NCI-H82 (cell line): ENCODE measurements around the gene SKA2.
A peak's percentile ranks its signal among the peaks of the same experiment; 100 is the strongest.
"Not testable (repeated sequence)": the region's sequence is repeated elsewhere in the genome, so short reads cannot be mapped to it uniquely, and the experiment has no call there.

ENCODE experiments used
- DNase-seq: peaks from one replicate; lab custom pipeline; 2025; lab: John Stamatoyannopoulos, UW

SKA2 gene

GRCh38 chr17:59154721-59155438 lies at the start of gene SKA2:
TSS of gene SKA2 (minus strand) at chr17:59155186. CDS start at chr17:59155163, 23 bp downstream.
- DNase-seq: peak; percentile 100

- no peak for DNase-seq
Observed at GRCh38 chr17:59202320-59202719, 47.3 kb upstream of the SKA2 start.

GRCh38 chr17:59199398-59199797 lies 44.4 kb upstream of the SKA2 start:
- no peak for DNase-seq

- no peak for DNase-seq
Observed at GRCh38 chr17:59193336-59193862, 38.4 kb upstream of the SKA2 start.

- no peak for DNase-seq
Observed at GRCh38 chr17:59190806-59191205, 35.8 kb upstream of the SKA2 start.

GRCh38 chr17:59186850-59187249 lies 31.9 kb upstream of the SKA2 start:
- DNase-seq: no peak

GRCh38 chr17:59185997-59186396 lies 31.0 kb upstream of the SKA2 start:
- DNase-seq: no peak

GRCh38 chr17:59181481-59181880 lies 26.5 kb upstream of the SKA2 start:
- no peak for DNase-seq

GRCh38 chr17:59180626-59181025 lies 25.6 kb upstream of the SKA2 start:
- DNase-seq: no peak

GRCh38 chr17:59179601-59180000 lies 24.6 kb upstream of the SKA2 start:
- not testable (repeated sequence) for DNase-seq

- DNase-seq: no peak
Observed at GRCh38 chr17:59178266-59178985, 23.4 kb upstream of the SKA2 start.

GRCh38 chr17:59175076-59175475 lies 20.1 kb upstream of the SKA2 start:
- DNase-seq: no peak

- no peak for DNase-seq
Observed at GRCh38 chr17:59174671-59175070, 19.7 kb upstream of the SKA2 start.

GRCh38 chr17:59172436-59173004 lies 17.5 kb upstream of the SKA2 start:
- DNase-seq: no peak

- no peak for DNase-seq
Observed at GRCh38 chr17:59167571-59168001, 12.6 kb upstream of the SKA2 start.

GRCh38 chr17:59165933-59166342 lies 11.0 kb upstream of the SKA2 start:
- peak; percentile 67 for DNase-seq

- peak; percentile 28 for DNase-seq
Observed at GRCh38 chr17:59161477-59161876, 6.5 kb upstream of the SKA2 start.

GRCh38 chr17:59160157-59161025 lies 5.4 kb upstream of the SKA2 start:
- no peak for DNase-seq

- peak; percentile 100 for DNase-seq
Observed at GRCh38 chr17:59155439-59156177, 622 bp upstream of the SKA2 start, which contains the start of gene PRR11. TSS of gene PRR11 (plus strand) at chr17:59155746. CDS start at chr17:59169753, 14,007 bp downstream.

GRCh38 chr17:59154292-59154720 lies 680 bp downstream of the SKA2 start:
- peak; percentile 84 for DNase-seq

GRCh38 chr17:59152925-59153324 lies 2.1 kb downstream of the SKA2 start:
- no peak for DNase-seq
